NCI-H146 (cell line): ENCODE results near the gene TMPRSS15.
"Not testable (repeated sequence)": the region's sequence is repeated elsewhere in the genome, so short reads cannot be mapped to it uniquely, and the experiment has no call there.

Experiments used
- DNase-seq: peaks from one replicate; lab custom pipeline; 2025; lab: John Stamatoyannopoulos, UW

The TMPRSS15 gene

DNA sequence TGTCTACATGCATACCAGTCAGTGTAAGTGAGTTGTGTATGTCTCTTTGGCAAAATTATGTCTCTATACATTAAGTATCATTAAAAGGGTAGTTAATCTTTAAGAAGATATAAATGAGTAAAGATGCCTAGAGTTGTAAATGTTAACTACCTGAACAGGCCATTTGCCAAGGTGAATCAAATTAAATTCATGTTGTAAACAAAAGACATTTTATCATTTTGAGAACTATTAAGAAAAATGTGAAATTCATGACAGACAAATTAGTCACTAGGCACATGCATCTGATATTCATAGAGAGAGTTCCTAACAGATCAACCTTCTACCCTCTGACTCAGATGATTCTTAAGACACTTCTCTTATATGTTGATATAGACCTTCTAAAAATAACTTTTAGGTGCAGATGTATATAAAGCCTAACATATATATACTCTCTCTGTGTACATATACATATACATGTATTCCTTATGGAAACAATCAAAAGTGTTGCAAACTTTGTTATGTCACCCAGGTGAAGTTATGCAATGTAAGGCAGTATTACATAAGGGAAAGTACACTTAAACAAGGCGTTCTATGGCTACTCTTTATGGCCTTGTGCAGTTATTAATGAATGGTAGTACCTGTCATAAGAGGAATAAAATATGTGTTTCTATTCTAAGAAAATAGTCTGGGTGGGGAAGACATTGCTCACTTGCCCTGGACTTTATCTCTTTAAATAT lies at the start of gene TMPRSS15:
TMPRSS15 (minus strand) TSS at position 51 of the 716 bp plus-strand sequence. CDS start 163 bp downstream, outside the sequence.
- no peak for DNase-seq

DNA sequence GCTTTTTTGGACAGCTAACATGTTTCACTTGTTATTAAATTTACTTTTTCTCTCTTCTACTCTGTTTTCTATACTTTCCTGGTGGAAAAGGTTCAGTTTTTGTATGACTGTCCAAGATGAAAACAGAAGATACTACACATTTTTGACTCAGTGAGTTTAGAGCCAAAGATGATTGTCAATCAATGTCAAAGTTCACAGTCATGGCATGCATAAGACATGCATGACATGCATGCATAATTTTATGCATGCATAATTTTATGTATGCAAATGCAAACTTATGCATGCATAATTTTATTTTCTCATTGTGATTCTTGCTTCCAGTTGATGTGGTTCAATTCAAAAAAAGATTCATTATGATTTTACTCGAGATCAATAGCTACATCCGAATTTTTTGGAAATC lies 48.1 kb upstream of the TMPRSS15 start:
- DNase-seq: no peak

DNA sequence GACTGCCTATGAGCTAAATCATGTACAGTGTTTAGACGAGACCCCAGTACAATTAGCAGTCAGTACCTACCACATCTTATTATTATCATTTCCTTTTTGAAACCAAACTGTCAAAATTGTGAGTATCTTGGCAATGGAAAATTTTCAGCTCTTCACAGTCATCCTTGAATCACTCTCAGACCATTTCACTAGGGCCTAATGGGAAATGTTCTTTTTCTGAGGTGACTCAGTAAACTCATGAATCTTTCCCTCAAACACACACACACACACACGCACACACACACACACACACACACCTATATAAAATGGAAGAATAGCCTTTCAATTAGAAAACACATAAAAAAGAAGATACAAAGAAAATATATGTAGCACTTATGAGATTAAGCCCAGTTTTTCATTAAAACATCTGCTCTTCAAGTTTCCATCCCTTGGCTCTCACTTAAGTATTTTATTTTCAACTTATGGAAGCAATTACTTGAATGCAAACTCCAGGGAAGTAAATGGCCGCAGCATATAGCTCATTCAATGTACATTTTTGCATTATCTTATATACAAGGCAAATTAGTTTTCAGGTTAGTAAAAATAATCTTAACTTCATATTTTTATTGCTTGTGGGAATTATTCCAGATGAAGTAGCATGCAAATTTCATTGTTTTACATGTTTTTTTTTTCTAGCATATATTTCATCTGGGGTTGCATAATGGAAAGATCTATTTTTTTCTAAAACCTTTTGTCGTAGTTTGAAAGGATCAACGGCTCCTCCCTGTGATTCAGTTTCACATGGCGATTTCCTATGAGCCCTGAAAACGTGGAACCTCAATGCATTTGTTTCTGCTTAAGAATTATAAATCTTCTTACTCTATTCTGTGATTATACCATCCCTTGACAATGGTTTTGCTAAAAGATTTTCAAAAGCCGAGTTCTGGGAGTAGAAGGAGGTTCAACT lies 46.3 kb upstream of the TMPRSS15 start:
- no peak for DNase-seq

DNA sequence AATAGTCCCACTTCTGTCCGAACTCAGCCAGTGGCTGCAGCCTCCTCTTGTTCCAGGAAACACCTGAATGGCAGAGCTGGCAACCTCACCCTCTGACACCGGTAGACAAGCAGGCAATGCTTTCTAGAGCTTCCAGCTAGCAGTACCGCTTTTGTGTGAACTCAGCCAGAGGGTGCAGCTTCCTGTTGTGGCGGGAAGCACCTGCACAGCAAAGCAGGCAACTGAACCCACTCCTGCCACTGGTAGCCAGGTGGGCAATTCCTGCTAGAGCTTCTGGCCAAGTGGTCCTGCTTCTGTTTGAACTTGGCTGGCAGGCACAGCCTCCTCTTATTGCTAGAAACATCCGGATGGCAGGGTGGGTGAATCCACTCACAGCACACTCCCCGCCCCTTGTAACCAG lies 40.1 kb upstream of the TMPRSS15 start:
- DNase-seq: no peak

DNA sequence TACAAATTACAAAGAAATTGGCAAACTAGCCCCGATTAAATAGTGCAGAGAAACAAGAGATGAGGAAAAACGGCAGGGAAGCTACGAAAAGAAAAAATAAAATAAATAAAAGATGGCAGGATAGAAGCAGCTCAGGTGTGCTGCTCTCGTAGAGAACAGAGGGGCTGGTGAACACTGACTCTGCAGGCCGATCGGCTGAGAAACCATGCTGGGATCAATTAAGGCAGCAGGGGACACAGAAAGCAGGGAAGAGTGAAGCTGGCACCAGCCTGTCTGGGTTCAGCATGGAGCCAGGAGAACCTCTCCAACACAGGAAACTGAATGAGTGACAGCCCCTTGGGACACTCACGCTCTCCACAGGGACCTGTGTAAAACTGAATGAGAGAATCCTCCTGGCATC lies 39.5 kb upstream of the TMPRSS15 start:
- DNase-seq: peak; percentile 19

DNA sequence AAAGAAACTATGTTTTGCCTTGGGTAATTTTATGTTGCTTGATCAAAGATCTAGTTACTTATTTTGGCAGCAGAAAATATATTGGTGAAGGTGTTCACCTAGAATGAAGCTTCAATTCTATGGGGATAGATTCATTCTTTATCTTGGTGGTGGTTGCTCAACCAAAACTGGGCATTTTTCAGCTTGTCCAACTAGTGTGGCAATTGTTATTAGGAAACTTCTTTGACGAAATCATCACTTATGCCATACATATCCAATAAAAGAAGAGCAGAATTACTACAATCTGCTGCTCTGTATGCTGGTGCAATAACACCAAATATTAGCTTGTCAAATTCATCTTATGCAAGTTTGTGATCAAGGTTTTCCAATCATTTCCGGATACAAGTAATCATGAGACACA lies 26.8 kb upstream of the TMPRSS15 start:
- DNase-seq: no peak

DNA sequence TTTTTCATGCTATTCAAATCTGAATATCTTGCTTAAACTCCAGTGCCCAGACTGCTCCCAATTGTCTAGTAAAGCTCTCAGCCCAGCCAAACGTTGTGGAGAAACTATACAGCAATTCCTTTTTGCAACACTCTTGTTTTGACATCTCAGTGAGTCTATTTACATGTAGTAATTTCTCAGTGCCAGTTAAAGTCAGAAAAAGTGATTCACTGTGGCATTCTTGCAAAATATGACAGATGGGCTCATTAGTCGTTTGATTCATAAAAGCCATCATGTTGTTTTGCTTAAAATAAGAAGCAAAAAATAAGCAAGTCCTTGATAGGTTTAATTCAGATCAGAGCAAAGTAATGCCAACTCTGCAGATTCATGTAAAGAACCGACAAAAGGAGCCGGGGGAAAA lies 20.7 kb upstream of the TMPRSS15 start:
- no peak for DNase-seq

DNA sequence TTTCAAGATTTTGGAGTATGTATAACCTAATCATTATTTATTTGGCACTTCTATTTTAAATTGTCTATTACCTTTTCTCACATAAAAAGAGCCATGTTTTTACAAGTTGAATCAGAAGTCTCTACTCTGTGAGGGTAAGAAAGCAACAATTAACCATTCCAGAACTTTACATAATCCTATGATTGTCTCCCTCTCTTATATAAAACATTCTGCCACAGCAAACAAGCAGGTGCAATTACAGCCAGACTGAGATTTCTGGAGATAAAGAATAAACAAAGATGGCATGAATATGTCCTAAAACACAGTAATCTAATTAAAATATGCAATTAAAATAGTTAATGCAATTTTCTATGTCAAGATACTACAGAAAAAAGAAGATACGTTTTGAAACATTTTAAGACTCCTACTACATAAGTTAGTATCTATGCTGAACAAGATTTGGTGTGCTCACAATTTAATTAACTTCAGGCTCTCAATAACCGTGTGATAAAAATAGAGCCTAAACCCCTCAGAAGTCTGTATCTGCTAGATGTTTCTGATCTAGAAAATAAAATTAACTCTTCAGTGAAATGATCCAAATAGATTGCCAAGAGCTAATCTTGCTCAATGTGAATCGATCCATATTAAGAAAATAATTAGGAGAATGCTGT lies 13.7 kb upstream of the TMPRSS15 start:
- DNase-seq: no peak

DNA sequence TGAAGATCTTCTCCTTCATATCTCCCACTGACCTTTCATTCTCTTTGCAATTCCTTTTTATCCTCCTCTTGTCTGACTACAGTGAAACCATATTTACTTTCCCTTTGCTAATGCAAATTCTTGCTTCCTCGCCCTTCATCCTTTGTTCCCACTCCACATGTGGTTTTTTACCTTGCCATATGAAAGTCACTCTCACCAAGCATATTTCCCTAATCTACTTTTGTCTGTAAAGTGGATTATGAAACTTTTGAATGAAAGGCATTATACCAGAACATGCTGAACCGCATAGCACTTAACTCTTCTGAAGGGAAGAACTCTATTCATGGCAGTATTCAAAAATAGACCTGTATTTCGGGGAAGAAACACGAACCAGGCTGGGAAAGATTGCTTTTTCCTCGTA lies 8.0 kb upstream of the TMPRSS15 start:
- DNase-seq: no peak

DNA sequence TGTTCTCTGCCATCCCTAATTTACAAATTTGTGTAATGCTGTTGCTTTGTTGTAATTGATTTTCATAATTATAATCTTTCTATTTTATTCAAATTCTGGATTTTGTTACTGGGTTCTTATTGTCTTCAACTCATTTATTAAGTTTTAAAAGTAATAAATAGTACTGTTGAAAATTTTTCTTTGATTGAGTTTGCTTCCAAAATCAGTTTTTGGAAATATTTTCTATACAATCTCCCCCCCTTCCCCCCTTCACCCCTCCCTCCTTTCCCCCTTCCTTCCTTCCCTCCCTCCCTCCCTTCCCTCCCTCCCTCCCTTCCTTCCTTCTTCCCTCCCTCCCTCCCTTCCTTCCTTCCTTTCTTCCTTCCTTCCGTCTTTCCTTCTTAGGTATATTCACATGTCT lies 6.0 kb upstream of the TMPRSS15 start:
- DNase-seq: no peak

DNA sequence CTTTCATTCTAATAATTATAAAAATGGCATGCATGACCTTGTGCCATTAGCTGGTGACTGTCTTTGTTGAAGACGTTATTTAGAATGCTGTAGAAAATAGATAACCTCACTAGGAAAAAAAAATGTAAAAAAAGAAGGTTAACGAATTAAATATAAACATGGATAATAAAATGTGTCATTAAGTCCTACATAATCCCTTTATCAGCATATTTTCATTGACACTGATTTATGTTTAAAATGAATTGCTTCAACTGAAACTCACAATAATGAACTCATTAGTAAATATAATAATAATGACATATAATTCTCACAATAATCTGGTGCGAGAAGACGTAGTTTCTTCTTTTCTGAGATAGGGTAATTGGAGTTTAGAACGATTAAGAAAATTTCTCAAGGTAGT lies 4.7 kb downstream of the TMPRSS15 start:
- DNase-seq: no peak

DNA sequence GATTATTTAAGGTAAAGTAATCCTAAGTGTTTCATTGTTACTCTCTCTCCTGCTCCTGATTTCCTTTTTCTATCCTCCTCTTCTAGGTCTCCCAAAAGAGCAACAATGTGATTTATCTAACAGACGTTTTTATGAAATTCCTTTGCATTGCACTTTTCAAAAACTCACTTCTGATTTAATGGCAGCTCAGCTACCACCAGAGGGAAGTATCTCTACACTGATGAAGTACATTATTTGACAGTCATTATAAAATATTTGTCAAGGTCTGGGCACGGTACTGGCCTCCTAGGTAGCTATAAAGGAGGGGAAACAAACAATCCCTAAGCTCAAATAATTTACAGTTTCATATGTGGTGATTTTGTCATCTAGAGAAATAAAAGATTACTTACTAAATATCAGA lies 15.6 kb downstream of the TMPRSS15 start:
- no peak for DNase-seq

DNA sequence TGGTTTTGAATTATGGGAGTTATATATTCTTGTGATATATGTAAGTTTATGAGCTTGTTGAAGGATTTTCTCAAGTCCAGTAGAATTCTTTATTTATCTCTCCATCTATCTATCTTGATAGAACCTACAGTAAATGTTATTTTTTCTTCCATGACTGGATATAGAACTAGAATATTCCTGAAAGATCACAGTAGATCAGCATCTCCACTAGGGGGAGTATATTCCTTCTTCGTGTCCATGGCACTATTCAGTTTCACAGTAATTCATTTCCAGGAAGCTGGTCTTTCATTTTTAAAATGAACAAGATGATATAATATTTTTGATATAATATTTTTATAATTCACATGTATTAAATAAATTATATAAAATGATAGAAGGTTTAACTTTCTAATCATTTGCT lies 18.8 kb downstream of the TMPRSS15 start:
- DNase-seq: peak; percentile 2

DNA sequence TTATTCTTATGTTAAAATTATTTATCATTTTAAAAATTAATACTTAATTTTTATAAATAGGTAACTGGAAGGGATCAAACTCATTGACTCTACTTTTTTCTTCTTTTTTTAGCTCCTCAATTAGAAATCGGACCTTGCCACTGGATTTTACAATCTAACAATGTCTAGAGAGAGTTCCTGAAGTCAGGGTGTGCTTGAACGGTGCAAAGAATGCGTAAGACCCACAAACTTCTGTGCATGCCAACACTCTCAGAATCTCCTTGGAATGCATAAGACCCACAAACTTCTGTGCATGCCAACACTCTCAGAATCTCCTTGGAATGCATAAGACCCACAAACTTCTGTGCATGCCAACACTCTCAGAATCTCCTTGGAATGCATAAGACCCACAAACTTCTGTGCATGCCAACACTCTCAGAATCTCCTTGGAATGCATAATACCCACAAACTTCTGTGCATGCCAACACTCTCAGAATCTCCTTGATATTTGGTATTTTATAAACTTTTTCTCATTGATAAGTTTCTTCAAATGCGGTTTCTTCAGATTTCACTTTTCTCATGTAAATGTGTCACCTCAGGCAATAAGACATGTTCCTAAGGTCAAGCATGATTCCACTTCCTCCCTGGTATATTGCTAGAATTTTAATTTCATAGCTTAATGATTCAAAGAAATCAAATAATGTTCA lies 20.5 kb downstream of the TMPRSS15 start:
- DNase-seq: not testable (repeated sequence)

DNA sequence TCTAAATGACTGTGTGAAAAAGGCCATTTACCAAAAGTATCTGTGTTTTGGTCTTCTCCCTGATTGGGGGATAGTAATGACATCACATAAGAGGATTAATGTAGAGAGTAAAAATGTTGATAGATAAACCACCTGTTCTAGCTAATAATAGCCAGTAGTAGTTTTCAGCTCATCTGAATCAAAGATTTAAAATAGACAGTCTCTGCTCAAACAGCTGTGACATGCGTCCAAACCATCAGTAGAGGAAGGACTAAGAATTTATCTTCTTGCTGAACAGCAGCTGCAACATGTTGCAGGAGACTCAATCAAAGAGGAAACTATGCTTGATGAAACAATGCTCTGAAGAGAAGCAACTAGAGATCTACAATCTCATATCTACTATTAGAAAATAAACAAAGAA lies 21.4 kb downstream of the TMPRSS15 start:
- DNase-seq: no peak

DNA sequence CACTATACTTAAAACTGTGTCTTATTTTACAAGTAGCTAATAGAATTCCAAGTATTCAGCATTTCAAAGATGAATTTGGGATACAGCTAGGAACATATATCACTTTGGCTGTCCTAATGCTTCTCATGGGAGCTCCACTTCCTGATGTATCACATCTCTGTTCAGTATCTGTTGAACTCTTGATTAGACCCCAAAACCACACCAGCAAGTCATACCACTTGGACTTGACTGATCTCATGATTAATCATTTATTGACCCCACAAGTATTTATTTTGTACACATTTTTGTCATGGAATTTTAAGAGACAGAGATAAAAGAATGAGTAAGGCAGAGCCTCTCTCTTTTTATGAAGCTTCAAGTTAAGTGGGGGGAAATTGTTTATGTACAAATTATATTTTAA lies 30.0 kb downstream of the TMPRSS15 start:
- DNase-seq: no peak

DNA sequence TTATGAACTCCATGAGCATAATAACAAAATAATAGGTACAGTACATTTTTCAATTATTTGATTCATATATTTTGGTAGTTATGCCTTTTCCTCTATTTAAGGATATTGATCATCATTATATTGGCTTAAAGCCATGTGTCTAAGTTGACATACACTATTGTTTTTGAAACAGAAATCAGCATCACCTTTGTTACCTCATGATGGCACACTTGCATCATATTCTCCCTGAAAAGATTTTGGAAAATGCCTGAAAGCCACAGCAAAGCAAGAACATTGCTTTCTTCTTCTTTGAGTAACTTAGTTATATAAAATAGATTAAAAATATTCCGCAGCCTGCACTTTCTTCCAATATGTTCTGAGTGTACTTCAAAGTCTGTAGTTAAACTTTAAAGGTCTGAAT lies 33.3 kb downstream of the TMPRSS15 start:
- no peak for DNase-seq

DNA sequence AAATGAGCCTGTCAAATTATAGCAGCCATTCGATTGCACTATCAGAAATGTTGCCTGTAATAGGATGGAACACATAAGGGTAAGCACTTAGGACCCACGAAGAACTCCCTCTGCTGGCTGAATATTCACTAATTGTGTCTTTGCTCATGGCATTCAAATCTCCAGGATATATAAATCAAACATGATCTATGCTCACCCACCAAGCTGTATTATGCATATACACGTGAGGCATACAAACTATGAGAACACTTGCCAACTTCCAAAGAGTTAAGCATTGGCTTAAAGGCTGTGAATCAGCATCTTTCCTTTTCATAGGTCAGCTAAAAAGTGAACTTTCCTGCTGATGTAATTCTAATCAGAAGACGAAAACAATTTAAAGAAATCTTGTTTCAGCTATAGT lies 34.5 kb downstream of the TMPRSS15 start:
- peak; percentile 0 for DNase-seq

DNA sequence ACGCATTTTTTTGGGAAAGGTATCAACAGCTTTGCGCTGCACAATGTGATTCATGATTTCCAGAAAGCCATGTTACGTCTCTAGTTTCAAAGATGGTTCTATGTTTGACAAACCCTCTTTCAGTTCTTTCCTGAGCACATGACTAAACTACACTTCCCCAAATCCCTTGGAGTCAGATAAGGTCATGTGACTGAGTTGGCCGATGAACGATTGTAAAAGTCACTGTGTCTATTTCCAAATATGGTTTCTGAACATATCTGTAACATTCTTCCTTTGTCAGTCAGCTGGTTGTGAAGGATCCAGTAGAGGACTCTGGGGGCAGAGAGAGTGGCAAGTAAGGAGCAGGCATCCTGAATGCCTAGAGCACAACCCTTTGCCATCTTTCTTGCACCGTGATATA lies 35.4 kb downstream of the TMPRSS15 start:
- no peak for DNase-seq

DNA sequence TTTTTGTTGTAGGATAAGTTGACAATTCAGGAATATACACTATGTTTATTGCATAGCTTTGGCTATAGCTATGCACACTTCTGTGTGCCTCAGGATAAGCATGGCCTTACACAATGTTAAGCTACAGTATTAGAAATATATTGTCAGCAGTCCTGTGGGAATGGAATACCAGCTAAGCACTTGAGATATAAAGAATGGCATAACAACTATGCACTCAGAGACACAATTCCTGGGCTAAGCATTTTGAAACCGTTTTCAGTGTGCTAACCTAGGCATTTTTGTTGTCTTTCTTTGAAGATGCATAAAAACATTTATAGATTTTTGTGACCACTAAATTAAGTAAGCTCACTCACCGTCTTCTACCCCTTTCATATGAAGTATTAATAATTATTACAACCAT lies 46.8 kb downstream of the TMPRSS15 start:
- no peak for DNase-seq

DNA sequence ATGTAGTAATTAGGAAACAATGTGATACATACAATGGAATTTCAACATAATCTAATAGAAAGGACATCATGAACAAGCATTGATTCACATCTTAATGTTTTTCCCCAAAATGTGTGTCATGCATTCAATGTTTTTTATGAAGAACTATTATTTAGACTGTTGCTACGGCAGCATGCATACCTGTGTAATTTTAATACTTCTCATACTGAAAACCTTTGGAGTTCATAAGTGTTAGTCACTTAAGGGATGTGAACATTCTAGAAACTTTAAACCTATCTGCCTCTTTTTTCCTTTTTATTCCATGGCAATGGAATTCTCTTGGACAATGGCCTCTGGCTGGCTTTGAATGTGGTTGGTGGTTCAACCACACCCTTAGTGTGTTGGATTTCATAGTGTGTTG lies 48.6 kb downstream of the TMPRSS15 start:
- DNase-seq: no peak

DNA sequence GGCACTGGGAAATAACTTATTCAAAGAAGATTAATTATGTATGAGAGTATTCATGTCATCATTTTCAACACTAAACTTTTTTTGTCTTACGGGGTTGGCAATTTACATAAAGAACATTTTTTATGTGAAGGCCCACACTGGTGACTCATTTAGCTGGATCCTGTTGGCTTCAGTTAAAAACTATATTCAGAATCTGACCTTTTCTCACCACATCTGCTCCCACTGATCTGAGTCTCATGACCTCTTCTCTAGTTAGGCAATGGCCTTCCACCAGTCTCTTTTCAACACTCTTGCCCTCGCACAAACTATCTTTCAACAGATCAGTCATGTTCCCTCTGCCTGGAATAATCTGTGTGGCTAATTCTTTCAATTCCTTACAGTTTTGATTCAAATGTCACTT lies 53.4 kb downstream of the TMPRSS15 start:
- no peak for DNase-seq
